ENCODE measurements around the gene FGFRL1. TPM values are rescaled to one million over a fixed set of nuclear protein-coding genes. Genes with fewer than 3 reads are reported as not detected.
"Not testable (repeated sequence)": the region's sequence is repeated elsewhere in the genome, so short reads cannot be mapped to it uniquely, and the experiment has no call there.

FGFRL1 gene
- polyA plus RNA-seq, 1 experiment = 11.2 TPM

GRCh38 chr4:996997-997374, 14.4 kb upstream of the FGFRL1 start:
- ChIA-PET CTCF (no interaction called here), POLR2A (no interaction called here)
- Histone ChIP-seq H3K9me3 (ENCODE audit: control insufficient read depth, insufficient read depth, low read length) (no peaks in the 10 kb centered on the region; the same call in 1 of the 2 replicates), H3K27me3 (ENCODE audit: control insufficient read depth, insufficient read depth, low read length) (peaks cover 46% of the 10 kb centered on the region), H3K27ac (ENCODE audit: low read depth, low read length) (no peak overlapping the region), H3K4me3 (ENCODE audit: low read depth, low read length) (no peak overlapping the region)
- no peak for DNase-seq (ENCODE audit: low read depth, low spot score)
- no peak for TF ChIP-seq CTCF (IDR thresholded peaks at IDR 0.05; ENCODE audit: low read depth, low read length)

- H3K27ac ChIP-seq (ENCODE audit: low read depth, low read length) = no peak overlapping the region
- no peak for TF ChIP-seq CTCF (IDR thresholded peaks at IDR 0.05; ENCODE audit: low read depth, low read length)
- no peak overlapping the region; the same call in 1 of the 2 replicates for H3K4me3 ChIP-seq (ENCODE audit: low read depth, low read length)
- CTCF ChIA-PET = interaction anchor here (1.5 kb wide), 1 partner anchor 10 kb away, joined by 5 read pairs; no protein-coding TSS in a partner anchor
- POLR2A ChIA-PET = no interaction called here
- DNase-seq (ENCODE audit: low read depth, low spot score) = no peak
- peaks cover 50% of the 10 kb centered on the region for H3K27me3 ChIP-seq (ENCODE audit: control insufficient read depth, insufficient read depth, low read length)
- no peaks in the 10 kb centered on the region; the same call in 1 of the 2 replicates for H3K9me3 ChIP-seq (ENCODE audit: control insufficient read depth, insufficient read depth, low read length)
These were observed 13.9 kb upstream of the FGFRL1 start for GRCh38 chr4:997375-998071.

GRCh38 chr4:998096-998691, 13.2 kb upstream of the FGFRL1 start:
- H3K9me3 ChIP-seq (ENCODE audit: control insufficient read depth, insufficient read depth, low read length) = no peaks in the 10 kb centered on the region; the same call in 1 of the 2 replicates
- H3K27ac ChIP-seq (ENCODE audit: low read depth, low read length) = no peak overlapping the region
- no peak for TF ChIP-seq CTCF (IDR thresholded peaks at IDR 0.05; ENCODE audit: low read depth, low read length)
- CTCF ChIA-PET = interaction anchor here (1.5 kb wide), 1 partner anchor 11 kb away, joined by 5 read pairs; no protein-coding TSS in a partner anchor
- no peak for DNase-seq (ENCODE audit: low read depth, low spot score)
- H3K4me3 ChIP-seq (ENCODE audit: low read depth, low read length) = no peak overlapping the region
- POLR2A ChIA-PET = interaction anchor here (1.1 kb wide), 1 partner anchor 11 kb away, joined by 3 read pairs; the partner anchor contains the start of gene IDUA
- H3K27me3 ChIP-seq (ENCODE audit: control insufficient read depth, insufficient read depth, low read length) = peaks cover 53% of the 10 kb centered on the region

GRCh38 chr4:999240-999863, 12.1 kb upstream of the FGFRL1 start:
- DNase-seq (ENCODE audit: low read depth, low spot score) = not testable (repeated sequence)

GRCh38 chr4:999882-1000425, 11.5 kb upstream of the FGFRL1 start:
- CTCF ChIA-PET = no interaction called here
- POLR2A ChIA-PET = no interaction called here
- no peak for DNase-seq (ENCODE audit: low read depth, low spot score)
- peaks cover 68% of the 10 kb centered on the region for H3K27me3 ChIP-seq (ENCODE audit: control insufficient read depth, insufficient read depth, low read length)
- H3K4me3 ChIP-seq (ENCODE audit: low read depth, low read length) = no peak overlapping the region
- no peaks in the 10 kb centered on the region; the same call in 1 of the 2 replicates for H3K9me3 ChIP-seq (ENCODE audit: control insufficient read depth, insufficient read depth, low read length)
- no peak overlapping the region for H3K27ac ChIP-seq (ENCODE audit: low read depth, low read length)
- no peak for TF ChIP-seq CTCF (IDR thresholded peaks at IDR 0.05; ENCODE audit: low read depth, low read length)

More at GRCh38 chr4:999240-999863, 12.1 kb upstream of the FGFRL1 start:
- ChIA-PET CTCF (interaction anchor here (0.6 to 1.5 kb wide), 2 partner anchors 12 to 34 kb away, joined by 5 read pairs; no protein-coding TSS in a partner anchor), POLR2A (interaction anchor here (0.6 to 1.1 kb wide), 2 partner anchors 12 to 242 kb away, joined by 3 read pairs; partner anchors contain the start of gene IDUA)
- not testable (repeated sequence) for H3K9me3 ChIP-seq (ENCODE audit: control insufficient read depth, insufficient read depth, low read length); H3K27ac ChIP-seq (ENCODE audit: low read depth, low read length); H3K4me3 ChIP-seq (ENCODE audit: low read depth, low read length)
- H3K27me3 ChIP-seq (ENCODE audit: control insufficient read depth, insufficient read depth, low read length) = peaks cover 64% of the 10 kb centered on the region
